Stimulated activated CD4-positive, alpha-beta T cell treated with anti-CD3 and anti-CD28 coated beads, Interleukin-1b, Interleukin-23, amount 100 ng/mL, for 24 hours (primary cell): ENCODE data around the gene SCCPDH.
"Not testable (repeated sequence)": the region's sequence is repeated elsewhere in the genome, so short reads cannot be mapped to it uniquely, and the experiment has no call there.

Source experiments
- DNase-seq, 4 experiments: peaks; one replicate each; pipeline ENCODE4 v3.0.0-alpha.2; 2020; ENCODE audit warnings: low read depth in 4 of 4, low spot score in 1 of 4

The SCCPDH gene

DNA sequence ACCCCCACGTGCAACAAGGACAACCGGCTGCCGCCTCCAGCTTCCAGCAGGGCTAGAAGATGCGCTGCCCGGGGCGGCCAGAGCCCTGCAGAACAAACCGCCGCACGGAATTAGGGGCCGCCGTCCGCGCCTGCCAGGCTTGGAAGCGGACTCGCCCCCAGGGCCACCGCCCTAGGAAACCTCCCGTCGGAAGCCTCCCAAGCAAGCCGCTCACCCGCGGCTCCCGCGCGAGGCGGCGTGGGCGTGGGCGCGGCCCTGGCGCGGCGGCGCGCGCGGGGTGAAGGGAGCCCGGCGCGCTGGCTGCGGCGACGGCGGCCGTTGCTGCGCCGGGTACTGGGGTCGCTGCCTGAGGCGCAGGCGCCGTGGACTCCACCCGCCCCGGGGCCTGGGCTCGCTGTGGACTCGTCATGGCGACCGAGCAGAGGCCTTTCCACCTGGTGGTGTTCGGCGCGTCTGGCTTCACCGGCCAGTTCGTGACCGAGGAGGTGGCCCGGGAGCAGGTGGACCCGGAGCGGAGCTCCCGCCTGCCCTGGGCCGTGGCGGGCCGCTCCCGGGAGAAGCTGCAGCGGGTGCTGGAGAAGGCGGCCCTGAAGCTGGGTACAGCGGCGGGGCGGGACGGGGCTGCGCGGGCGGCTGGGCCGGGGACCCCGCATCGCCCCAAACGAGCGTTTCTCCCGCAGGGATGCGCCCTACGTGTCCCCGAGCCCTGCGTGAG is at the start of gene SCCPDH:
TSS of gene SCCPDH (plus strand) at position 394 of the 715 bp plus-strand sequence. CDS start at position 408, 14 bp downstream.
- peak; percentile 30 to 68 (median 48) for DNase-seq

- DNase-seq, result no peak
These were observed 46.4 kb upstream of the SCCPDH start for GRCh38 chr1:246677842-246678241.

GRCh38 chr1:246678816-246679793 is 45.1 kb upstream of the SCCPDH start:
- DNase-seq, result no peak

- DNase-seq, result no peak
These were observed 44.4 kb upstream of the SCCPDH start for GRCh38 chr1:246679794-246680177.

GRCh38 chr1:246680190-246680589 is 44.0 kb upstream of the SCCPDH start:
- no peak for DNase-seq

GRCh38 chr1:246680696-246681130 is 43.5 kb upstream of the SCCPDH start:
- DNase-seq, result no peak

DNA sequence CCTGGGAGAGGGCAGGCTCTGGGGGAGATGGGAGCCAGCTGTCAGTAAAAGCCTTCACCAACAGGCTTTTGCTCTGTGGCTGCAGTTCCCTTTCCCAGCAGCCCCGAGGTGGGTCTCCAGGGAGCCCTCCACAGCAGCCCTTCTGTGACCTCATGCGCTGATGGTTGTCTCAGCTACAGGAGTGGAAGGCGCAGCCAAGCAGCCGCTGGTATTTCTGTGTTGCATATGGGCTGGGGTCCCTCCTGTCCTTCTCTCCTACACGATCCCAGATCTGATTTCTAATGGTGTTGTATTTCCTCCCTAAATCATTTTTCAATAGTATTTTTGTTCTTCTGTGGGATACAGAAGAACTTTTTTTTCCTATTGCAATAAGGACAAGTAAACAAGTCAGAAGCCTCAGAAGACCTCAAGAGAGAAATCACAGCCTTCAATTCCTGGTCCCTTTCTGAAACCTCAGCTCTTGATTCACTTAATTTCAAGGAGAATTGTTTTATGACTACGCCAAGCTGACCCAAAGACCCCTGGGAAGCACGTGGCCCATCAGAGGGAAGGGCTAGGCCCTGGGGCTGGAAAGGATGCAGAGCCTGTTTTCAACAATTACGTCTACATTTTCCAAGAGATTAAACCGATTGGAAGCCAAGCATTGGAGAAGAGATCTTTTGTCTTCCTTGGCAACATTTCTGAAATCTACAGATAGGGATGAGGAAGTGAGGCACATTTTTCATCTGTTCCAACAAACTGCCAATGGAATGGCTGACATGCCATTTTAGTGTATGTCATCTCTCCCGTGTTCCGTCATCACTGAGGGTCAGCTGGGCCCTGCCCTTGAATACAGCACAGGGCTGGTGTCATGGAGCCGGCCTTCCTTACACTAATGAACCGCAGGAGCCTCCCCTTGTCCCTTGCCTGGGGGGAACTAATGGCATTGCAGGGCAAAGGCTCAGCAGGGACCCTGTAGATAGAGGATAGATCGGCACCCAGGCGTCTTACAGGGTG is 42.0 kb upstream of the SCCPDH start:
- no peak for DNase-seq

- no peak for DNase-seq
These were observed 40.7 kb upstream of the SCCPDH start for GRCh38 chr1:246683521-246683920.

- DNase-seq, result no peak
These were observed 37.2 kb upstream of the SCCPDH start for GRCh38 chr1:246687002-246687401.

- DNase-seq, result peak in 2 of 4 experiments; percentile 14 to 31
These were observed 34.7 kb upstream of the SCCPDH start for GRCh38 chr1:246689409-246690008.

GRCh38 chr1:246690100-246690499 is 34.1 kb upstream of the SCCPDH start:
- no peak for DNase-seq

DNA sequence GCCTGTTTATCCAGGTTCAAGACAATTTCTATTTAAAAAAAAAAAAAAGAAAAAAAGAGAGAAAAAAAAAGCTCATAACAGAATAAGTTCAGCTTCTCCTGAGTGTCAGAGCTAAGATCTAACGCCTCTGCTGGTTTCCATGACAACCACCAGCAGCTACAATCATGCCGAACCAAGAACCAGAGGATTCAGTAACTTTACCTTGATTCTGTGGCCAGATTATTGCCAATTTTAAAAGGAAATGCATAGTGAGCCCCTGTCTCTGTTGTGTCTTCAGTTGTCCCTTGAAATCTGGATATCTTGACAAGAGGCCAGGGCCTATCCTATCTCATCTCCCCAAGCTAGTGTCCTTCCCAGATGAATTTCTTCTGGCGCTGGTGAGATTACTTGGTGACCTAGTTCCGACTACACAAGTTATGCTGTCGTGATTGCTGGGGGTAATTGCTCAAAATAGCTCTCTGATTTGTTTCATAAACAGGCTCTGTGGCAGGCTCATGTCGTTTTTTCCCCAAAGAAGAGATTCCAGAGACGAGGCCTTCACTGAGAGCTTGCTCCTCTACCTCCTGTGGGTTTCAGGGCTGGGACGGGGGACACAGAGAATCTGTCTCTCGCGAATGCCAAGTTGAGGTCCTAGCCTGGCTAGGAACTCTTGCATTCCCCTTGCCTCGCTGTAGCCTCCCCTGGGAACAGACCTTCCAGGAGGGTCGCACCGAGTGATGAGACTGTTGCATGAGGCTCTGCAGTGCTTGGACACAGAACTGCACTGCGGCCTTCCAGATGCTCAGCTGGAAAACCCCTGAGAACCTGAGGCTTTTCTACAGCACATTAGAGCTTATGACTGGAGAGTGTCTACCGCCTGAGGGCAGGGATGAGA is 32.4 kb upstream of the SCCPDH start:
- no peak for DNase-seq

DNA sequence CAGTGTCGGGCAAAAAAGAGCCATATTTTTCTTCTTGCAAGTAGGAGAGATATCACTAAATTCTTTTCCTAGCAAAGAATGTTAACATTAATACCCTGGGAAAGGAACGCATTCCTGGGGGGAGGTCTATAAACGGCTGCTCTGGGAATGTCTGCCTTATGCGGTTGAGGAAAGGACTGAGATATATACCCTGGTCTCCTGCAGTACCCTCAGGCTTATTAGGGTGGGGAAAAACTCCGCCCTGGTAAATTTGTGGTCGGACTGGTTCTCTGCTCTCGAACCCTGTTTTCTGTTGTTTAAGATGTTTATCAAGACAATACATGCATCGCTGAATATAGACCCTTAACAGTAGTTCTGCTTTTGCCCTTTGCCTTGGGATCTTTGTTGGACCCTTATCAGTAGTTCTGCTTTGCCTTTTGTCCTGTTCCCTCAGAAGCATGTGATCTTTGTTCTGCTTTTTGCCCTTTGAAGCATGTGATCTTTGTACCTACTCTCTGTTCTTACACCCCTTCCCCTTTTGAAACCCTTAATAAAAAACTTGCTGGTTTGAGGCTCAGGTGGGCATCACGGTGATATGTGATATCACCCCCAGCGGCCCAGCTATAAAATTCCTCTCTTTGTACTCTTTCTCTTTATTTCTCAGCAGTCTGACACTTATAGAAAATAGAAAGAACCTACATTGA is 29.9 kb upstream of the SCCPDH start:
- not testable (repeated sequence) for DNase-seq

- DNase-seq, result no peak
These were observed 29.1 kb upstream of the SCCPDH start for GRCh38 chr1:246695136-246695535.

- DNase-seq, result no peak
These were observed 28.5 kb upstream of the SCCPDH start for GRCh38 chr1:246695666-246696065.

GRCh38 chr1:246698466-246699094 is 25.6 kb upstream of the SCCPDH start:
- no peak for DNase-seq

DNA sequence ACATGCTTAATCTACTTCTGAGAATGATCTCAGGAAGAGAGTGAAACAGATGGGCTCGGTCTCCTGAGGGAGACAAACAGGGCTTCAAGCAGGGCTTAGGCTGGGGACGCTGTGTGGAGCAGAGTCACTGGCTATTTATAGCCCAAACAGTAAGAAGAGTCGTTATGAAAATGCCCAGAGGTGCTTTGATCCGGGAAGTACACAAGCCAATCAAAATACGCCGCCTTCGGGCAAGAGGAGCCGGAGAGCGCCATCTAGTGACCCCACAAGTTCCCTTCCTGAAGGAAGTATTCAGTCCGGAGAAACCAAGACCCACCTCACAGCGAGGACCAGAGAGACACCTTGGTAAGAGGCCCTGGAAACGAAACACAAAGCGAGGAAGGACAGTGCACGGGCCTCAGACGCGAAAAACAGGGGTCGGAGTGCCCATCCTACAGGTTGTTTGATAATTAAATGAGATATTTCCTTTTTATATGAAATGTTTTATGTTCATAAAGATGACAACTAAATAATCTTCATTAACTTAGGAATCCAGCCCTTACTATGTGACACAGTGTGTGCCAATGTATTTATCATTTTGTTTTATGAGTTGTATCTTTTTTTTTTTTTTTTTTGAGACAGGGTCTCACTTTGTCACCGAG is 25.0 kb upstream of the SCCPDH start:
- peak; percentile 54 to 71 (median 62) for DNase-seq

GRCh38 chr1:246703581-246703980 is 20.6 kb upstream of the SCCPDH start:
- DNase-seq, result no peak
